GM19463 (cell line): ENCODE results near the gene CTAG1B.
"Not testable (repeated sequence)": the region's sequence is repeated elsewhere in the genome, so short reads cannot be mapped to it uniquely, and the experiment has no call there.

ENCODE experiments used
- ATAC-seq: cut with Tn5 transposase; IDR thresholded peaks from one replicate; pipeline ENCODE4 v1.9.1; 2021; ENCODE audit warnings: mild to moderate bottlenecking, moderate library complexity; ENCODE audit not compliant: unreplicated experiment

CTAG1B gene

GRCh38 chrX:154590415-154590814 lies 28.7 kb downstream of the CTAG1B start:
- ATAC-seq, result not testable (repeated sequence)

GRCh38 chrX:154584585-154585183 lies 34.4 kb downstream of the CTAG1B start, which contains the start of gene CTAG1A:
Gene CTAG1A, plus strand, starts transcription at chrX:154585133. Its CDS starts 74 bp downstream, at chrX:154585207.
- not testable (repeated sequence) for ATAC-seq

- not testable (repeated sequence) for ATAC-seq
Measured at GRCh38 chrX:154582994-154583393, 36.1 kb downstream of the CTAG1B start.

- ATAC-seq, result not testable (repeated sequence)
Measured at GRCh38 chrX:154575076-154575475, 44.0 kb downstream of the CTAG1B start.

- ATAC-seq, result not testable (repeated sequence)
Measured at GRCh38 chrX:154573061-154573460, 46.0 kb downstream of the CTAG1B start.

- not testable (repeated sequence) for ATAC-seq
Measured at GRCh38 chrX:154570361-154570760, 48.7 kb downstream of the CTAG1B start.
